Measurements from ENCODE around the gene ZFAND2B. TPM values are rescaled to one million over a fixed set of nuclear protein-coding genes. Genes with fewer than 3 reads are reported as not detected.

ZFAND2B gene
- total RNA-seq, 1 experiment from 2014 or later = 16.4 TPM

- H2BK15ac ChIP-seq (ENCODE audit: low read depth, low read length) = no peak overlapping the region
- Mint-ChIP-seq H3K4me1 (peaks cover 15 to 22% of the 10 kb centered on the region in 2 experiments), H3K27ac (no peak overlapping the region), H3K4me3 (peak overlapping the region; percentile 82 to 91), H3K36me3 (ENCODE audit: insufficient read depth in 1 of 3, low read depth in 3 of 3) (peaks cover 3 to 12% (median 8%) of the 10 kb centered on the region in 3 experiments; a peak in 6 of 7 replicates), H3K9me3 (no peaks in the 10 kb centered on the region), H3K27me3 (ENCODE audit: low read depth) (peaks cover 18% of the 10 kb centered on the region)
- H3K27me3 ChIP-seq (ENCODE audit: insufficient read depth, low read length) = no peaks in the 10 kb centered on the region; the same call in 1 of the 2 replicates
- H3K23me2 ChIP-seq (ENCODE audit: insufficient read length, low read depth, low read length, poor library complexity, severe bottlenecking) = peaks cover 5% of the 10 kb centered on the region
- no peak overlapping the region for H2BK12ac ChIP-seq (ENCODE audit: insufficient read length, low read depth, low read length)
- no peak overlapping the region for H3T11ph ChIP-seq (ENCODE audit: low read length)
- H3K4me1 ChIP-seq (ENCODE audit: insufficient read depth, low read length) = no peaks in the 10 kb centered on the region
- no peak for DNase-seq
- no peak overlapping the region for H4K8ac ChIP-seq (replicated peaks; ENCODE audit: insufficient read length, low read depth, low read length)
- H3K79me1 ChIP-seq (ENCODE audit: insufficient read depth, low read depth, low read length, poor library complexity, severe bottlenecking) = no peaks in the 10 kb centered on the region
- no peak overlapping the region for H4K91ac ChIP-seq (ENCODE audit: insufficient read length, low read depth, low read length)
- no peak overlapping the region for H2BK5ac ChIP-seq (ENCODE audit: insufficient read length, low read length)
- H2AFZ ChIP-seq (ENCODE audit: low read length) = no peak overlapping the region
- H2AK5ac ChIP-seq (ENCODE audit: insufficient read length, low read length) = no peak overlapping the region
- no peak for TF ChIP-seq CTCF (conservative IDR thresholded peaks at IDR 0.05)
- H3K27ac ChIP-seq (ENCODE audit: insufficient read length, low read depth, low read length) = no peak overlapping the region
- H3K56ac ChIP-seq (ENCODE audit: insufficient read length, low read depth, low read length) = no peak overlapping the region
- H3K9ac ChIP-seq (ENCODE audit: extremely low read depth, insufficient read length, low read length) = no peak overlapping the region
- H3K79me2 ChIP-seq (ENCODE audit: insufficient read depth, low read length) = no peaks in the 10 kb centered on the region
- no CpG with 5 or more reads among the region's 4 CpGs for WGBS (ENCODE audit: extremely low coverage, insufficient read length, low lambda C conversion rate)
- H3K4ac ChIP-seq (ENCODE audit: low read depth, low read length) = no peak overlapping the region
- no peak overlapping the region for H3K23ac ChIP-seq (ENCODE audit: insufficient read length, low read depth, low read length)
- no peaks in the 10 kb centered on the region for H3K9me3 ChIP-seq (ENCODE audit: control insufficient read depth, low read depth, low read length)
- H3K4me2 ChIP-seq (ENCODE audit: insufficient read depth, insufficient read length, low read length) = peak overlapping the region; percentile 86
- H3K14ac ChIP-seq (ENCODE audit: insufficient read depth, low read length) = no peak overlapping the region
- H2BK120ac ChIP-seq (ENCODE audit: low read depth, low read length, poor library complexity, severe bottlenecking) = no peak overlapping the region
- H4K20me1 ChIP-seq (ENCODE audit: control insufficient read depth, insufficient read depth, insufficient read length) = no peaks in the 10 kb centered on the region
- no peak overlapping the region for H3K18ac ChIP-seq (ENCODE audit: insufficient read length, low read depth, low read length)
- H2BK20ac ChIP-seq (ENCODE audit: low read depth, low read length, poor library complexity, severe bottlenecking) = no peak overlapping the region
- H4K5ac ChIP-seq (ENCODE audit: insufficient read length, low read depth, low read length) = no peak overlapping the region
These were observed 45.5 kb upstream of the ZFAND2B start for GRCh38 chr2:219161097-219161496.
